Mammary microvascular endothelial cell (primary cell): Measurements from ENCODE around the gene SLC30A4. TPM values are rescaled to one million over a fixed set of nuclear protein-coding genes. Genes with fewer than 3 reads are reported as not detected.

ENCODE experiments used
- total RNA-seq: library from RNA; depleted of rRNA; stranded (reverse); fragments of >200 nt; gene quantifications from 2 replicates; pipeline ENCODE4 v1.2.3, GENCODE V29; 2015

Gene SLC30A4
- total RNA-seq: 4.6 and 6.9 TPM in 2 replicates

DNA sequence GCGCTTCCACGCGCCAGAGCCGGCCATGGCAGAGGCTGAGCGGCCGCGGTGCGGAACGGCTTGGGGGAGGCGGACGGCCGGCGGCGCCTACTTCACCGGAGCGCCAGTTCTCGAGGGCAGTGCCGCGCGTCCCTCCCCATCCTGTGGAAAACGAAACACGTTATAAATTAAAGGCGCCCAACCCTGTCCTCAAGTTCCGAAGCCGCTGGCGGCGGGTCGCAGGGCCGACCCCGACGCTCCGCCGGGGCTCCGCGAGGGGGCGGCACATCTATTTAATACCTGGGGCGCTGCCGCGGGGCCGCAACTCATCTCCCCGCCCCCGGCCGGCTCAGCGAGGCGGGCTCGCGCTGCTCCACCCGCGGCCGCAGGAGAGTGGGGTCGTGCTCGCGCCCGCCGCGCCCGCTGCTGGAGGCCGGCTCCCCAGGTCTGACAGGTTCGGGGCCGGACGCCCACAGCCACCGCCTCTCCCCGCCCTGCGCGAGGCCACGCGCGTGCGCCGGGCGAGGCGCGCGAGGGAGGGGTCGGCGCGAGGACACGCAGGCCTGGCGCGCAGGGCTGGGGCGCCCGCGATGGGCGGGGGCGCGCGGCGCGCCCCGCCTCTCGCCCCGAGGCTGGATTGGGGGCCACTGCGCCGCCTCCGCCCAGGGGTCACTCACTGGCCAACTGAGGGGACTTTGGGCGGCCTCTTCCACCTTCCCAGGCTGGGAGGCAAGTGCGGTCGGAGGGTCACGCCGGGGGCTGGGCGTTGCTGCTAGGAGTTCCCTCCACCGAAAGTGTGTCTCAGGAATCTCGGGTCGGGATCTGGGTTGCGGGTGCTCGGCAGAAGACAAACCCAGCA, at the start of gene SLC30A4:
SLC30A4 (minus strand) TSS at position 428 of the 838 bp plus-strand sequence; CDS start at position 27, 401 bp downstream.

Other genes starting within 250 kb of the SLC30A4 start
- gene GATM, start 144.2 kb downstream of the SLC30A4 start, total RNA-seq: 0.13 and 0.69 TPM in 2 replicates
- 44.1 and 46.5 TPM in 2 replicates for gene BLOC1S6, start 64.6 kb upstream of the SLC30A4 start, total RNA-seq
- 66.1 and 68.1 TPM in 2 replicates for gene SQOR, start 112.3 kb upstream of the SLC30A4 start, total RNA-seq